HepG2 (cell line): ENCODE results near the gene CARD9.

ENCODE experiments used
- CBFB ChIP-seq: sonication (generic); formaldehyde crosslinking; IDR thresholded peaks from 2 replicates; pipeline ENCODE4 v1.4.0; 2020; ENCODE audit warnings: missing genetic modification reagents
- EHMT2 ChIP-seq: fragments of 200-600 bp; sonication (generic); IDR thresholded peaks from 2 replicates; pipeline ENCODE4 v1.7.0; 2017; ENCODE audit warnings: antibody characterized with exemption, low read depth, low read length, borderline replicate concordance
- EP300 ChIP-seq, 3 experiments: sonication (generic) in 1 of 3; formaldehyde crosslinking in 1 of 3; IDR thresholded peaks; 2 replicates each; pipeline versions ENCODE4 v1.5.1 to v1.6.1; 2011 to 2020; ENCODE audit warnings: low read depth in 2 of 3, low read length in 2 of 3, borderline replicate concordance in 1 of 3, improper control_type of control experiment in 1 of 3, mild to moderate bottlenecking in 1 of 3, missing genetic modification reagents in 1 of 3, moderate library complexity in 1 of 3
- RBAK ChIP-seq: sonication (generic); formaldehyde crosslinking; IDR thresholded peaks from 2 replicates; pipeline ENCODE4 v1.5.1; 2020; ENCODE audit warnings: mild to moderate bottlenecking, missing genetic modification reagents
- RNF2 ChIP-seq: fragments of 450-650 bp; conservative IDR thresholded peaks from 2 replicates; pipeline ENCODE4 v1.6.1; 2016; ENCODE audit warnings: low read depth
- SMAD3 ChIP-seq: sonication (generic); formaldehyde crosslinking; IDR thresholded peaks from 2 replicates; pipeline ENCODE4 v1.4.0; 2020; ENCODE audit warnings: missing genetic modification reagents
- SMYD3 ChIP-seq: sonication (generic); formaldehyde crosslinking; IDR thresholded peaks from 2 replicates; pipeline ENCODE4 v1.8.1; 2023; ENCODE audit warnings: mild to moderate bottlenecking, missing genetic modification reagents
- SRSF1 ChIP-seq: fragments of 200-400 bp; formaldehyde crosslinking; optimal IDR thresholded peaks from 2 replicates; pipeline ENCODE3; 2017; ENCODE audit warnings: mild to moderate bottlenecking, low read depth, low read length, moderate library complexity
- TCF7L2 ChIP-seq: IDR thresholded peaks from 2 replicates; pipeline ENCODE4 v1.6.1; 2011; ENCODE audit warnings: mild to moderate bottlenecking, low read depth, low read length, moderate library complexity
- TGIF2 ChIP-seq: IDR thresholded peaks from 2 replicates; pipeline ENCODE4 v1.6.1; 2016; ENCODE audit warnings: control low read depth, missing compliant biosample characterization
- TF ChIP-seq, protein P1 (sequence below): sonication (generic); formaldehyde crosslinking; IDR thresholded peaks from 2 replicates; pipeline ENCODE4 v1.4.0; 2020; ENCODE audit warnings: missing genetic modification reagents
- TF ChIP-seq, protein P2 (sequence below): sonication (generic); formaldehyde crosslinking; IDR thresholded peaks from 2 replicates; pipeline ENCODE4 v1.4.0; 2020; ENCODE audit warnings: missing genetic modification reagents

DNA sequence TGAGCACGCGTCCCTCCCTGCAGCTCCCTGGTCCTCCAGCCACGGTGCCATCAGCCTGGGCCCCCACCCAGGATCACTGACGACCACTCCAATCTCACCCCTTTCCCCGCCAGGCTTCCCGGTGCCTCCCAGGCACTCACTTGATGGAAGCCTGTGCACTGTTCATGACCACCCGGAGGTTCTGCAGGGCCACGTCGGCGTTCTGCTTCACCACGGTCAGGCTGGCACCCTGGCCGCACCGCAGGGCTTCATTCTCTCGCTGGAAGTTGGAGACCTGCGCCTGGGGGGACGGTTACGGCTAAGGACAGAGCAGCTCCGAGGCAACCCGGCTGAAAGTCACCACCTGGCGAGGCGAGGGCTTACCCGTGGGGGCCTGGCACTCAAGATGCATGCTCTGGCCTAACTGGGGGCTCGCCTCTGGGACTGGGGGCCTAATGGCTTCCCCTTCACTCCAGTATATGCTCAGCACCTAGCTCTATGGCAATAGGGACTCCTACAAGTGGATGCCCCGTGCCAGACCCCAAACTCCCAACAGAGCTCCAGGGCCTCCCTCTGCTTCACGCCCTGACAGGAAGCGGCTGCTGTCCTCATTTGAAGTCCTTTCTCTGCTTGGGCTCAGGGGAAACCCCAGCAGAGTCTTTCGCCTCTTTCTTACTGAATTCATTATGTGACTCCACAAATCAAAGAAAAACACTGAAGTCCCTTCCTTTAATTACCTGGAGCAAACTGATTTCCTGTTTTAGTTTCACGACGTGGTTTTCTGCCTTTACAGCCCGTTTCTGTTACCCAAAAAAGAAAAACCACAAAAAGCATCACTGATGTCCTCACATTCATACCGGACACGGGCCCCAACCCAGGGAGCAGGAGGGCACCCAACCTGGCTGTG, 30.7 kb upstream of the CARD9 start:
- no peak for TF ChIP-seq TGIF2
- TF ChIP-seq CBFB (CRISPR knock-in tag), result no peak
- no peak for TF ChIP-seq EP300 (IDR thresholded peaks at IDR 0.05; ENCODE audit: low read depth in 2 of 2, low read length in 2 of 2)
- TF ChIP-seq EP300 (CRISPR knock-in tag; IDR thresholded peaks at IDR 0.05; ENCODE audit: borderline replicate concordance), result no peak
- TF ChIP-seq, protein P1, sequence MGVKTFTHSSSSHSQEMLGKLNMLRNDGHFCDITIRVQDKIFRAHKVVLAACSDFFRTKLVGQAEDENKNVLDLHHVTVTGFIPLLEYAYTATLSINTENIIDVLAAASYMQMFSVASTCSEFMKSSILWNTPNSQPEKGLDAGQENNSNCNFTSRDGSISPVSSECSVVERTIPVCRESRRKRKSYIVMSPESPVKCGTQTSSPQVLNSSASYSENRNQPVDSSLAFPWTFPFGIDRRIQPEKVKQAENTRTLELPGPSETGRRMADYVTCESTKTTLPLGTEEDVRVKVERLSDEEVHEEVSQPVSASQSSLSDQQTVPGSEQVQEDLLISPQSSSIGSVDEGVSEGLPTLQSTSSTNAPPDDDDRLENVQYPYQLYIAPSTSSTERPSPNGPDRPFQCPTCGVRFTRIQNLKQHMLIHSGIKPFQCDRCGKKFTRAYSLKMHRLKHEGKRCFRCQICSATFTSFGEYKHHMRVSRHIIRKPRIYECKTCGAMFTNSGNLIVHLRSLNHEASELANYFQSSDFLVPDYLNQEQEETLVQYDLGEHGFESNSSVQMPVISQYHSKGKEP (CRISPR knock-in tag), result no peak
- TF ChIP-seq SMYD3 (CRISPR knock-in tag), result no peak
- no peak for TF ChIP-seq EHMT2
- TF ChIP-seq, protein P2, sequence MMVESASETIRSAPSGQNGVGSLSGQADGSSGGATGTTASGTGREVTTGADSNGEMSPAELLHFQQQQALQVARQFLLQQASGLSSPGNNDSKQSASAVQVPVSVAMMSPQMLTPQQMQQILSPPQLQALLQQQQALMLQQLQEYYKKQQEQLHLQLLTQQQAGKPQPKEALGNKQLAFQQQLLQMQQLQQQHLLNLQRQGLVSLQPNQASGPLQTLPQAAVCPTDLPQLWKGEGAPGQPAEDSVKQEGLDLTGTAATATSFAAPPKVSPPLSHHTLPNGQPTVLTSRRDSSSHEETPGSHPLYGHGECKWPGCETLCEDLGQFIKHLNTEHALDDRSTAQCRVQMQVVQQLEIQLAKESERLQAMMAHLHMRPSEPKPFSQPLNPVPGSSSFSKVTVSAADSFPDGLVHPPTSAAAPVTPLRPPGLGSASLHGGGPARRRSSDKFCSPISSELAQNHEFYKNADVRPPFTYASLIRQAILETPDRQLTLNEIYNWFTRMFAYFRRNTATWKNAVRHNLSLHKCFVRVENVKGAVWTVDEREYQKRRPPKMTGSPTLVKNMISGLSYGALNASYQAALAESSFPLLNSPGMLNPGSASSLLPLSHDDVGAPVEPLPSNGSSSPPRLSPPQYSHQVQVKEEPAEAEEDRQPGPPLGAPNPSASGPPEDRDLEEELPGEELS (CRISPR knock-in tag), result no peak
- TF ChIP-seq RBAK (CRISPR knock-in tag), result no peak
- TF ChIP-seq SMAD3 (CRISPR knock-in tag), result no peak
- TF ChIP-seq RNF2, result no peak
- no peak for TF ChIP-seq SRSF1
- no peak for TF ChIP-seq TCF7L2
